ENCODE data around the gene CASP8AP2. TPM values are rescaled to one million over a fixed set of nuclear protein-coding genes. Genes with fewer than 3 reads are reported as not detected.

CASP8AP2 gene
- total and polyA plus RNA-seq, 2 of the 13 experiments (the other 11 are each of a cell fraction or from before 2014, with no cell fraction given), result 5.7 to 13.5 TPM

GRCh38 chr6:89895276-89895874, 65.7 kb downstream of the CASP8AP2 start:
- no peak overlapping the region for H3K9ac ChIP-seq (ENCODE audit: insufficient read depth, low read depth, low read length)
- peaks cover 1 to 3% of the 10 kb centered on the region in 2 experiments; a peak in 1 of 5 replicates for H3K27me3 ChIP-seq (ENCODE audit: control insufficient read depth in 1 of 2, insufficient read depth in 2 of 2, low read length in 2 of 2)
- no TSS peak for BruUV-seq (replicated peaks)
- H3K27ac ChIP-seq (ENCODE audit: extremely low read length, insufficient read depth, low read length), result no peak overlapping the region
- CTCF ChIA-PET (ENCODE audit: low intra/inter-chr PET ratio, low total read pairs), result no interaction called here
- H3K9me3 ChIP-seq (ENCODE audit: low read length), result no peaks in the 10 kb centered on the region
- no peaks in the 10 kb centered on the region for H3K79me2 ChIP-seq (ENCODE audit: insufficient read depth, low read length)
- ATAC-seq, result peak; percentile 97
- peak; percentile 56 for FAIRE-seq
- DNase-seq (ENCODE audit: low spot score), result peak; percentile 12
- intact Hi-C loops (cut with micrococcal nuclease; ENCODE audit: unreplicated experiment), result no loop called here
- no peak overlapping the region for H2AFZ ChIP-seq (ENCODE audit: low read length)
- POLR2A ChIA-PET, result no interaction called here
- 11% methylated on average over 4 of the region's 8 CpGs for WGBS (ENCODE audit: low lambda C conversion rate)
- no peaks in the 10 kb centered on the region for H4K20me1 ChIP-seq (ENCODE audit: insufficient read depth, low read length)
- H3K4me1 ChIP-seq (ENCODE audit: insufficient read depth, low read length), result no peaks in the 10 kb centered on the region
- in situ Hi-C loops (cut with HindIII; ENCODE audit: extremely low pct_ligation_motif_present, low pct_unique_long_range_greater_than_20kb), result no loop called here
- H3K4me2 ChIP-seq (ENCODE audit: low read depth, low read length), result no peak overlapping the region
- no peak overlapping the region for H3K4me3 ChIP-seq (replicated peaks in 1 of 3; ENCODE audit: insufficient read depth in 1 of 3, low read depth in 2 of 3, low read length in 3 of 3)
- no peaks in the 10 kb centered on the region for H3K36me3 ChIP-seq (replicated peaks in 1 of 2; ENCODE audit: control insufficient read depth in 1 of 2, insufficient read depth in 2 of 2, low read length in 2 of 2)
- TF ChIP-seq SALL1 (CRISPR knock-in tag; IDR thresholded peaks at IDR 0.05) (peak; percentile 94), AHR (CRISPR knock-in tag; IDR thresholded peaks at IDR 0.05) (peak; percentile 91; the same call in 1 of the 2 replicates), NR2F1 (CRISPR knock-in tag; IDR thresholded peaks at IDR 0.05) (peak in 1 of 2 experiments; percentile 30; a peak in 1 of 4 replicates), SP1 (IDR thresholded peaks at IDR 0.05) (no peak), SP1 (CRISPR knock-in tag; IDR thresholded peaks at IDR 0.05) (no peak), ZNF672 (CRISPR knock-in tag; IDR thresholded peaks at IDR 0.05) (no peak), ETV6 (CRISPR knock-in tag; conservative IDR thresholded peaks at IDR 0.05) (peak; percentile 91), IRF2 (CRISPR knock-in tag; IDR thresholded peaks at IDR 0.05) (peak; percentile 75), KLF6 (CRISPR knock-in tag; IDR thresholded peaks at IDR 0.05) (peak; percentile 94), HOXA9 (CRISPR knock-in tag; IDR thresholded peaks at IDR 0.05; ENCODE audit: borderline replicate concordance) (peak; percentile 58; the same call in 1 of the 2 replicates), ZNF564 (CRISPR knock-in tag; IDR thresholded peaks at IDR 0.05) (peak; percentile 79; the same call in 1 of the 2 replicates), IKZF5 (CRISPR knock-in tag; IDR thresholded peaks at IDR 0.05) (peak; percentile 74; the same call in 1 of the 2 replicates), KDM5B (CRISPR knock-in tag; IDR thresholded peaks at IDR 0.05; ENCODE audit: borderline replicate concordance) (peak; percentile 65; the same call in 1 of the 2 replicates), EEA1 (CRISPR knock-in tag; IDR thresholded peaks at IDR 0.05; ENCODE audit: borderline replicate concordance) (0 out of 2 replicates have a peak, but pooled peaks have one; percentile 49), ZBTB49 (CRISPR knock-in tag; IDR thresholded peaks at IDR 0.05; ENCODE audit: borderline replicate concordance) (peak; percentile 95; the same call in 1 of the 2 replicates), CHD4 (IDR thresholded peaks at IDR 0.05; ENCODE audit: borderline replicate concordance, low read length) (no peak), ZBTB25 (CRISPR knock-in tag; IDR thresholded peaks at IDR 0.05) (peak; percentile 94), ZSCAN9 (CRISPR knock-in tag; IDR thresholded peaks at IDR 0.05; ENCODE audit: borderline replicate concordance) (peak; percentile 96), XBP1 (CRISPR knock-in tag; IDR thresholded peaks at IDR 0.05) (peak; percentile 79; the same call in 1 of the 2 replicates), ZNF296 (CRISPR knock-in tag; conservative IDR thresholded peaks at IDR 0.05) (peak; percentile 73; the same call in 1 of the 2 replicates), CENPT (CRISPR knock-in tag; IDR thresholded peaks at IDR 0.05; ENCODE audit: low read depth) (0 out of 2 replicates have a peak, but pooled peaks have one; percentile 73)

Data from HepG2 (cell line).